ENCODE measurements around the gene DNTT. TPM values are rescaled to one million over a fixed set of nuclear protein-coding genes. Genes with fewer than 3 reads are reported as not detected.

DNTT gene
- total RNA-seq, 1 experiment from 2014 or later = not detected

DNA sequence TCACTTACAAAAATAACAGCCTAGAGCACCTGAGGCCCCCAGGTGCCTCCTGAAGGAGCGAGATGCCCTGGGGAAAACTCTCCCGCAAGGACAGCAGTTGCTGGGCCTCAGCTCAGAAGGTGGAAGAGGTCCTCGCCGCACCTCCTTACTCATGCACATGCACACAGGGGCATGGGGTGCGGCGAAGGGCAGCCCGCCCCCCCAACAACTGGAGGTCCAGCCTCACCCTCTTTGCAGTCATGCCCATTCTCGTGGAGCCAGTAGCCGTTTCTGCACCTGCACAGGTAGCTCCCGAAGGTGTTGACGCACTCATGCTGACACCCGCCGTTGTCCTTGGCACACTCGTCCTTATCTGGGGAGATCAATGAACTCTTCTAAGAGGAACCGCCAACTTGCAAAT is 74.5 kb downstream of the DNTT start:
- ChIA-PET CTCF (no interaction called here), POLR2A (no interaction called here)
- H3K36me3 ChIP-seq (ENCODE audit: control insufficient read depth, insufficient read depth, low read length) = no peaks in the 10 kb centered on the region
- no TSS peak for BruUV-seq (replicated peaks)
- no peaks in the 10 kb centered on the region for H3K9me3 Mint-ChIP-seq (ENCODE audit: unreplicated experiment)
- no peaks in the 10 kb centered on the region for H3K9me3 ChIP-seq
- H3K27me3 Mint-ChIP-seq (ENCODE audit: insufficient read depth, unreplicated experiment) = peaks cover 4% of the 10 kb centered on the region
- TF ChIP-seq, protein P1, sequence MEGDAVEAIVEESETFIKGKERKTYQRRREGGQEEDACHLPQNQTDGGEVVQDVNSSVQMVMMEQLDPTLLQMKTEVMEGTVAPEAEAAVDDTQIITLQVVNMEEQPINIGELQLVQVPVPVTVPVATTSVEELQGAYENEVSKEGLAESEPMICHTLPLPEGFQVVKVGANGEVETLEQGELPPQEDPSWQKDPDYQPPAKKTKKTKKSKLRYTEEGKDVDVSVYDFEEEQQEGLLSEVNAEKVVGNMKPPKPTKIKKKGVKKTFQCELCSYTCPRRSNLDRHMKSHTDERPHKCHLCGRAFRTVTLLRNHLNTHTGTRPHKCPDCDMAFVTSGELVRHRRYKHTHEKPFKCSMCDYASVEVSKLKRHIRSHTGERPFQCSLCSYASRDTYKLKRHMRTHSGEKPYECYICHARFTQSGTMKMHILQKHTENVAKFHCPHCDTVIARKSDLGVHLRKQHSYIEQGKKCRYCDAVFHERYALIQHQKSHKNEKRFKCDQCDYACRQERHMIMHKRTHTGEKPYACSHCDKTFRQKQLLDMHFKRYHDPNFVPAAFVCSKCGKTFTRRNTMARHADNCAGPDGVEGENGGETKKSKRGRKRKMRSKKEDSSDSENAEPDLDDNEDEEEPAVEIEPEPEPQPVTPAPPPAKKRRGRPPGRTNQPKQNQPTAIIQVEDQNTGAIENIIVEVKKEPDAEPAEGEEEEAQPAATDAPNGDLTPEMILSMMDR (IDR thresholded peaks at IDR 0.05; ENCODE audit: insufficient read depth in 1 of 2, low read depth in 1 of 2, low read length in 1 of 2, severe bottlenecking in 1 of 2, unreplicated experiment in 1 of 2) = no peak
- H3K27me3 ChIP-seq (replicated peaks; ENCODE audit: control insufficient read depth, insufficient read depth, low read length) = no peaks in the 10 kb centered on the region
- H3K4me1 Mint-ChIP-seq (ENCODE audit: low read depth, unreplicated experiment) = peaks cover 6% of the 10 kb centered on the region
- no peak overlapping the region for H3K27ac Mint-ChIP-seq (ENCODE audit: unreplicated experiment)
- DNase-seq = no peak
- no peak overlapping the region for H3K4me3 ChIP-seq (ENCODE audit: low read depth, low read length)
- H3K36me3 Mint-ChIP-seq (ENCODE audit: insufficient read depth, unreplicated experiment) = no peaks in the 10 kb centered on the region
- no peak overlapping the region for H3K4me3 Mint-ChIP-seq (ENCODE audit: unreplicated experiment)
- peaks cover 5% of the 10 kb centered on the region for H3K4me1 ChIP-seq
- intact Hi-C loops (cut with micrococcal nuclease; ENCODE audit: unreplicated experiment) = no loop called here

GRCh38 chr10:96379758-96380157 is 75.5 kb downstream of the DNTT start:
- no peak overlapping the region for H3K4me3 ChIP-seq (ENCODE audit: low read depth, low read length)
- CTCF ChIA-PET = no interaction called here
- no peak for DNase-seq
- Mint-ChIP-seq H3K4me1 (ENCODE audit: low read depth, unreplicated experiment) (peaks cover 6% of the 10 kb centered on the region), H3K27ac (ENCODE audit: unreplicated experiment) (no peak overlapping the region), H3K27me3 (ENCODE audit: insufficient read depth, unreplicated experiment) (peaks cover 4% of the 10 kb centered on the region), H3K4me3 (ENCODE audit: unreplicated experiment) (no peak overlapping the region), H3K36me3 (ENCODE audit: insufficient read depth, unreplicated experiment) (no peaks in the 10 kb centered on the region), H3K9me3 (ENCODE audit: unreplicated experiment) (no peaks in the 10 kb centered on the region)
- H3K9me3 ChIP-seq = no peaks in the 10 kb centered on the region
- H3K27me3 ChIP-seq (replicated peaks; ENCODE audit: control insufficient read depth, insufficient read depth, low read length) = no peaks in the 10 kb centered on the region
- POLR2A ChIA-PET = no interaction called here
- TF ChIP-seq, protein P1 (IDR thresholded peaks at IDR 0.05; ENCODE audit: insufficient read depth in 1 of 2, low read depth in 1 of 2, low read length in 1 of 2, severe bottlenecking in 1 of 2, unreplicated experiment in 1 of 2) = no peak
- H3K4me1 ChIP-seq = peaks cover 5% of the 10 kb centered on the region
- no TSS peak for BruUV-seq (replicated peaks)
- intact Hi-C loops (cut with micrococcal nuclease; ENCODE audit: unreplicated experiment) = no loop called here
- no peaks in the 10 kb centered on the region for H3K36me3 ChIP-seq (ENCODE audit: control insufficient read depth, insufficient read depth, low read length)

DNA sequence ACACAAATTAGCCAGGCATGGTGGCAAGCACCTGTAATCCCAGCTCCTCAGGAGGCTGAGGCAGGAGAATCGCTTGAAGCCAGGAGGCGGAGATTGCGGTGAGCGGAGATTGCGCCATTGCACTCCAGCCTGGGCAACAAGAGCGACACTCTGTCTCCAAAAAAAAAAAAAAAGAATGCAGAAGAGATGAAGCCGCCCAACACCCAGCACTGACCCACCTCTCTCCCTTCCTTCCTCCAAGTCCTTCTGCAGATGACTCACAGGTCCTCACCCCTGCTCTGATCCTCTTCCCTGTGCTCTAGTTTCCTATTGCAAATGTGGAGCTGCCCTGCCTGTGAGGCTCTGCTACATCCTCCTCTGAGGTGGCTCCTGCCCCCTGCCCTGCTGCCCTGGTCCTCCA is 76.6 kb downstream of the DNTT start:
- DNase-seq = no peak
- no peaks in the 10 kb centered on the region for H3K36me3 ChIP-seq (ENCODE audit: control insufficient read depth, insufficient read depth, low read length)
- H3K36me3 Mint-ChIP-seq (ENCODE audit: insufficient read depth, unreplicated experiment) = no peaks in the 10 kb centered on the region
- H3K4me1 ChIP-seq = peaks cover under 1% of the 10 kb centered on the region; the same call in 1 of the 2 replicates
- H3K27me3 Mint-ChIP-seq (ENCODE audit: insufficient read depth, unreplicated experiment) = peaks cover 4% of the 10 kb centered on the region
- intact Hi-C loops (cut with micrococcal nuclease; ENCODE audit: unreplicated experiment) = no loop called here
- no peak overlapping the region for H3K4me3 Mint-ChIP-seq (ENCODE audit: unreplicated experiment)
- H3K4me3 ChIP-seq (ENCODE audit: low read depth, low read length) = no peak overlapping the region
- H3K9me3 ChIP-seq = no peaks in the 10 kb centered on the region
- no TSS peak for BruUV-seq (replicated peaks)
- POLR2A ChIA-PET = no interaction called here
- TF ChIP-seq, protein P1 (IDR thresholded peaks at IDR 0.05; ENCODE audit: insufficient read depth in 1 of 2, low read depth in 1 of 2, low read length in 1 of 2, severe bottlenecking in 1 of 2, unreplicated experiment in 1 of 2) = no peak
- CTCF ChIA-PET = no interaction called here
- no peak overlapping the region for H3K27ac Mint-ChIP-seq (ENCODE audit: unreplicated experiment)
- H3K9me3 Mint-ChIP-seq (ENCODE audit: unreplicated experiment) = no peaks in the 10 kb centered on the region
- H3K27me3 ChIP-seq (replicated peaks; ENCODE audit: control insufficient read depth, insufficient read depth, low read length) = no peaks in the 10 kb centered on the region; the same call in 1 of the 2 replicates
- H3K4me1 Mint-ChIP-seq (ENCODE audit: low read depth, unreplicated experiment) = peaks cover 1% of the 10 kb centered on the region
